ENCODE results near the gene BOC.

BOC gene

GRCh38 chr3:113231827-113232253 is 20.5 kb downstream of the BOC start:
- Histone ChIP-seq H3K27ac (ENCODE audit: low read depth, low read length) (no peak overlapping the region), H3K36me3 (ENCODE audit: control insufficient read depth, low read length) (no peaks in the 10 kb centered on the region), H4K20me1 (ENCODE audit: control insufficient read depth, insufficient read depth, low read depth, low read length) (no peaks in the 10 kb centered on the region), H3K4me1 (ENCODE audit: control insufficient read depth, low read length) (no peaks in the 10 kb centered on the region), H3K4me2 (ENCODE audit: low read length) (no peak overlapping the region), H3K9me3 (ENCODE audit: control insufficient read depth, insufficient read depth, low read length) (no peaks in the 10 kb centered on the region), H3K4me3 (ENCODE audit: low read length) (no peak overlapping the region), H3F3A (ENCODE audit: control insufficient read depth, insufficient read depth) (no peaks in the 10 kb centered on the region), H3K27me3 (ENCODE audit: control insufficient read depth, low read length) (no peaks in the 10 kb centered on the region), H3K9me2 (replicated peaks; ENCODE audit: control insufficient read depth, low read length) (no peaks in the 10 kb centered on the region), H3K79me2 (ENCODE audit: control insufficient read depth, low read length) (no peaks in the 10 kb centered on the region)
- TF ChIP-seq EZH2phosphoT487 (IDR thresholded peaks at IDR 0.05; ENCODE audit: borderline replicate concordance, low read length), result no peak
- no peak for TF ChIP-seq CTCF (IDR thresholded peaks at IDR 0.05; ENCODE audit: low read depth, low read length, poor library complexity, severe bottlenecking)

GRCh38 chr3:113232342-113232741 is 21.0 kb downstream of the BOC start:
- H3F3A ChIP-seq (ENCODE audit: control insufficient read depth, insufficient read depth), result no peaks in the 10 kb centered on the region
- no peaks in the 10 kb centered on the region for H4K20me1 ChIP-seq (ENCODE audit: control insufficient read depth, insufficient read depth, low read depth, low read length)
- no peak overlapping the region for H3K27ac ChIP-seq (ENCODE audit: low read depth, low read length)
- H3K36me3 ChIP-seq (ENCODE audit: control insufficient read depth, low read length), result no peaks in the 10 kb centered on the region
- no peaks in the 10 kb centered on the region for H3K9me2 ChIP-seq (replicated peaks; ENCODE audit: control insufficient read depth, low read length)
- no peaks in the 10 kb centered on the region for H3K4me1 ChIP-seq (ENCODE audit: control insufficient read depth, low read length)
- H3K4me3 ChIP-seq (ENCODE audit: low read length), result no peak overlapping the region
- no peak overlapping the region for H3K4me2 ChIP-seq (ENCODE audit: low read length)
- TF ChIP-seq CTCF (IDR thresholded peaks at IDR 0.05; ENCODE audit: low read depth, low read length, poor library complexity, severe bottlenecking), result no peak
- TF ChIP-seq EZH2phosphoT487 (IDR thresholded peaks at IDR 0.05; ENCODE audit: borderline replicate concordance, low read length), result no peak
- no peaks in the 10 kb centered on the region for H3K27me3 ChIP-seq (ENCODE audit: control insufficient read depth, low read length)
- H3K9me3 ChIP-seq (ENCODE audit: control insufficient read depth, insufficient read depth, low read length), result no peaks in the 10 kb centered on the region
- no peaks in the 10 kb centered on the region for H3K79me2 ChIP-seq (ENCODE audit: control insufficient read depth, low read length)

GRCh38 chr3:113233497-113233896 is 22.1 kb downstream of the BOC start:
- Histone ChIP-seq H3K36me3 (ENCODE audit: control insufficient read depth, low read length) (no peaks in the 10 kb centered on the region), H3K4me2 (ENCODE audit: low read length) (no peak overlapping the region), H3K79me2 (ENCODE audit: control insufficient read depth, low read length) (no peaks in the 10 kb centered on the region), H3K27me3 (ENCODE audit: control insufficient read depth, low read length) (no peaks in the 10 kb centered on the region), H3K9me2 (replicated peaks; ENCODE audit: control insufficient read depth, low read length) (no peaks in the 10 kb centered on the region), H3K4me1 (ENCODE audit: control insufficient read depth, low read length) (no peaks in the 10 kb centered on the region), H4K20me1 (ENCODE audit: control insufficient read depth, insufficient read depth, low read depth, low read length) (no peaks in the 10 kb centered on the region), H3F3A (ENCODE audit: control insufficient read depth, insufficient read depth) (no peaks in the 10 kb centered on the region), H3K4me3 (ENCODE audit: low read length) (no peak overlapping the region), H3K9me3 (ENCODE audit: control insufficient read depth, insufficient read depth, low read length) (no peaks in the 10 kb centered on the region), H3K27ac (ENCODE audit: low read depth, low read length) (no peak overlapping the region)
- TF ChIP-seq CTCF (IDR thresholded peaks at IDR 0.05; ENCODE audit: low read depth, low read length, poor library complexity, severe bottlenecking) (no peak), EZH2phosphoT487 (IDR thresholded peaks at IDR 0.05; ENCODE audit: borderline replicate concordance, low read length) (no peak)

GRCh38 chr3:113234028-113234427 is 22.7 kb downstream of the BOC start:
- Histone ChIP-seq H3K4me1 (ENCODE audit: control insufficient read depth, low read length) (no peaks in the 10 kb centered on the region), H3K9me2 (replicated peaks; ENCODE audit: control insufficient read depth, low read length) (no peaks in the 10 kb centered on the region), H3K27me3 (ENCODE audit: control insufficient read depth, low read length) (no peaks in the 10 kb centered on the region), H3K36me3 (ENCODE audit: control insufficient read depth, low read length) (no peaks in the 10 kb centered on the region), H4K20me1 (ENCODE audit: control insufficient read depth, insufficient read depth, low read depth, low read length) (no peaks in the 10 kb centered on the region), H3K4me3 (ENCODE audit: low read length) (no peak overlapping the region), H3K27ac (ENCODE audit: low read depth, low read length) (no peak overlapping the region), H3F3A (ENCODE audit: control insufficient read depth, insufficient read depth) (no peaks in the 10 kb centered on the region), H3K4me2 (ENCODE audit: low read length) (no peak overlapping the region), H3K79me2 (ENCODE audit: control insufficient read depth, low read length) (no peaks in the 10 kb centered on the region), H3K9me3 (ENCODE audit: control insufficient read depth, insufficient read depth, low read length) (no peaks in the 10 kb centered on the region)
- TF ChIP-seq CTCF (IDR thresholded peaks at IDR 0.05; ENCODE audit: low read depth, low read length, poor library complexity, severe bottlenecking), result no peak
- no peak for TF ChIP-seq EZH2phosphoT487 (IDR thresholded peaks at IDR 0.05; ENCODE audit: borderline replicate concordance, low read length)

Measured in DOHH2 (cell line).